Activated CD4-positive, alpha-beta T cell treated with anti-CD3 and anti-CD28 coated beads, Interleukin-2, amount 10 ng/mL, durations not matched to agents 7 days and 5 days (primary cell): ENCODE data around the gene ACY1. TPM values are rescaled to one million over a fixed set of nuclear protein-coding genes. Genes with fewer than 3 reads are reported as not detected.
"Not testable (repeated sequence)": the region's sequence is repeated elsewhere in the genome, so short reads cannot be mapped to it uniquely, and the experiment has no call there.

Source experiments
- CTCF ChIA-PET: fragments of 350-600 bp; sonication (Branson Sonifier 250); formaldehyde crosslinking; loops from one replicate; lab custom pipeline; 2021; ENCODE audit warnings: antibody characterized with exemption; lab: Charles Lee
- POLR2A ChIA-PET: fragments of 350-600 bp; sonication (Branson Sonifier 250); formaldehyde crosslinking; loops from one replicate; lab custom pipeline; 2021; ENCODE audit warnings: antibody characterized with exemption; lab: Charles Lee
- DNase-seq: peaks from one replicate; pipeline ENCODE4 v3.0.0-alpha.2; 2020
- H3K27ac Mint-ChIP-seq: one replicate; pipeline ENCODE4 v1.8.0; 2021; ENCODE audit warnings: mild to moderate bottlenecking, moderate library complexity, mixed read lengths
- H3K27me3 Mint-ChIP-seq: one replicate; pipeline ENCODE4 v1.8.0; 2021; ENCODE audit warnings: mixed read lengths
- H3K36me3 Mint-ChIP-seq: one replicate; pipeline ENCODE4 v1.8.0; 2021; ENCODE audit warnings: low read depth, mixed read lengths
- H3K4me1 Mint-ChIP-seq: one replicate; pipeline ENCODE4 v1.8.0; 2021; ENCODE audit warnings: mixed read lengths
- H3K4me3 Mint-ChIP-seq: one replicate; pipeline ENCODE4 v1.8.0; 2021; ENCODE audit warnings: mild to moderate bottlenecking, moderate library complexity, mixed read lengths
- H3K9me3 Mint-ChIP-seq: one replicate; pipeline ENCODE4 v1.8.0; 2021; ENCODE audit warnings: mixed read lengths
- total RNA-seq, 2 experiments: library from RNA; stranded (reverse); gene quantifications; one replicate each; pipeline ENCODE4 v1.2.3, GENCODE V29; 2021

The ACY1 gene
- total RNA-seq, 2 experiments from 2014 or later, result 16.5 to 19.4 TPM

DNA sequence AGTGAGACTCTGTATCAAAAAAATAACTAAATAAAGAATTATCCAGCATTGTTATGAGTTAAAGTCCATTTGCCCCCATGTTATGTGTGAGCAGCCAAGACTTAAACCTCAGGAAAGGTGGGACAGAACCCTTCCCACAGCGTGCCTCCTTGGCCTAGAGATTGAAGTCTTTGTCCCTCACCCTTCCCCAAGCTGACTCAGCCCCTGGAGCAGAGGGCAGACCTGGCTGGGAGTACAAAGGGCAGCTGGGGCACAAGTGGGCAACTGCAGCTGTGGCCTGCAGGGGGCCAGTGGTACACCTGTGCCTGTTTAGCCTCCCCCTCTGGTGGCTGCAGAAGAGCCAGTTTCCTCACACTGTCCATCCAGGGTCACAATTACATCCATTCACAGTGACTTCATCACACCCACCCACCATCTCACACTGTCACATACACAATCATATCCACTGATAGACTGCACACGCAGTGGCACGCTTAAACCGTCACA, 940 bp upstream of the ACY1 start:
- ChIA-PET POLR2A (interaction anchor here (1.2 to 2.0 kb wide), 2 partner anchors 8 to 13 kb away, joined by 5 to 7 read pairs; partner anchors contain the start of genes ABHD14B and RPL29), CTCF (interaction anchor here (0.5 to 3.8 kb wide), 18 partner anchors 9 to 430 kb away, joined by 3 to 61 read pairs (median 4); partner anchors contain the start of genes ABHD14A, ABHD14B, DUSP7 and RPL29)
- no peaks in the 10 kb centered on the region for H3K27me3 Mint-ChIP-seq
- H3K27ac Mint-ChIP-seq, result peak overlapping the region; percentile 88
- H3K36me3 Mint-ChIP-seq, result peaks cover 8% of the 10 kb centered on the region
- H3K4me3 Mint-ChIP-seq, result peak overlapping the region; percentile 91
- H3K9me3 Mint-ChIP-seq, result no peaks in the 10 kb centered on the region
- peak; percentile 38 for DNase-seq
- H3K4me1 Mint-ChIP-seq, result peaks cover 30% of the 10 kb centered on the region

DNA sequence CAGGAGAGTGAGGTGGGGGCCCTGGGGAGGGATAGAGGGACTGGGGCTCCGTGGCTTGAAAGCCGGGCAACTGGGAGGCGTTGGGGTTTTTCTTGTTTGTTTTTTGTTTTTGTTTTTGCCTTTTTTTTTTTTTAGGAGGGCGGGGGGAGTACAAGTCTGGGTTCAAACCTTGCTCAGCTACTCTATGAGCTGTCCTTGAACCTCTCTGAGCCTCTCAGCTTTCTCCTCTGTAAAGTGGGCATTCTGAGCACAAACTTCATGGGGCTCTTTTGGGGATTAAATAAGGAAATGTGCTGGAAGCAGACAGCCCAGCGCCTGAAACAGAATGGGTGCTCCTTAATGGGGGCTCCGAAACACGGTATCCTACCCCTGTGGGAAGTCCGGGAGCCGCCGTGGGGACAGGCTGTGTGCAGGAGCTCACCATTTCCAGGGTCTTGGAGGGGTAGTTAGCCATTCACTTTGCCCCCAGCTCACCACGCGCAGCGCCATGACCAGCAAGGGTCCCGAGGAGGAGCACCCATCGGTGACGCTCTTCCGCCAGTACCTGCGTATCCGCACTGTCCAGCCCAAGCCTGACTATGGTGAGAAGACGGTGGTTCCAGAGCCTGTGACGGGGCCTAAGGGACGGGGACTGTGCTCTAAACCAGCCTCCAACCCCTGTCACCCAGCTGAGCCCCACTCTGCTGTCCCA, 388 bp downstream of the ACY1 start:
- Mint-ChIP-seq H3K36me3 (peaks cover 8% of the 10 kb centered on the region), H3K4me3 (peak overlapping the region; percentile 91), H3K4me1 (peaks cover 29% of the 10 kb centered on the region), H3K9me3 (no peaks in the 10 kb centered on the region), H3K27me3 (no peaks in the 10 kb centered on the region), H3K27ac (peak overlapping the region; percentile 88)
- ChIA-PET POLR2A (interaction anchor here (0.7 to 2.0 kb wide), 4 partner anchors 10 to 225 kb away, joined by 3 to 10 read pairs (median 6); partner anchors contain the start of genes ABHD14B and RPL29), CTCF (interaction anchor here (0.7 to 3.8 kb wide), 12 partner anchors 8 to 1238 kb away, joined by 3 to 61 read pairs (median 5); partner anchors contain the start of genes ABHD14A, ABHD14B, DUSP7 and RPL29)
- no peak for DNase-seq

DNA sequence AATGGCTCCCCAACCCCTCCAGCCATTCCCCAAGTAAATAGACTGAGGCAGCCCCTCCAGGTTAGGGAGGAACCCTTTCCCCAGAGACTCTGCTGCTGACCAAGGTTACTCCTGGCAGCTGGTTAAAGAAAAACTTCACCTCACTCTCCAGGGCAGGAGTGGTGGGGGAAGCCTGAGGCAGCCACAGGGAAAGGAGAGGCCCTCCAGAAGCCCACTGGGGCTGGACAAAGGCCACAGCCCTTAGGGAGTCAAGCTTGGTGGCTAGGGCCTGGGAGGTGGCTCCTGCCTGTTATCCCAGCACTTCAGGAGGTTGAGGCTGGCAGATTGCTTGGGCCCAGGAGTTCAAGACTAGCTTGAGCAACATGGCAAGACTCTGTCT, 923 bp downstream of the ACY1 start:
- CTCF ChIA-PET, result interaction anchor here (0.7 to 3.8 kb wide), 7 partner anchors 11 to 436 kb away, joined by 3 to 61 read pairs (median 5); partner anchors contain the start of genes ABHD14A, ABHD14B, DUSP7 and PARP3
- Mint-ChIP-seq H3K36me3 (peaks cover 8% of the 10 kb centered on the region), H3K27me3 (no peaks in the 10 kb centered on the region), H3K27ac (peak overlapping the region; percentile 88), H3K4me3 (peak overlapping the region; percentile 91), H3K9me3 (no peaks in the 10 kb centered on the region), H3K4me1 (peaks cover 29% of the 10 kb centered on the region)
- DNase-seq, result no peak
- POLR2A ChIA-PET, result interaction anchor here (0.7 to 2.0 kb wide), 3 partner anchors 9 to 224 kb away, joined by 3 to 10 read pairs (median 7); partner anchors contain the start of gene RPL29

DNA sequence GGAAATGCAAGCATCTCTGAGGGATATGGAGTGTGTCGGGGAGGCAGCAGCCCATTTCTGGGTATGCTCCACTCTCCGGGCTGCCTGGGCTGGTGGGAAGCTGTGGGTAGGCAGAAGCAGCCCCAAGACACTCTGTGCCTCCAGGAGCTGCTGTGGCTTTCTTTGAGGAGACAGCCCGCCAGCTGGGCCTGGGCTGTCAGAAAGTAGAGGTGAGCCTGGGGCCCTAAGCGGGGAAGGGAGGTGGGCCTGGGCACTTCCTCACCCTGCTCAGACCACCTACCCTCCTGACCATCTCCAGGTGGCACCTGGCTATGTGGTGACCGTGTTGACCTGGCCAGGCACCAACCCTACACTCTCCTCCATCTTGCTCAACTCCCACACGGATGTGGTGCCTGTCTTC, 1.7 kb downstream of the ACY1 start:
- H3K9me3 Mint-ChIP-seq, result no peaks in the 10 kb centered on the region
- H3K36me3 Mint-ChIP-seq, result peaks cover 8% of the 10 kb centered on the region
- CTCF ChIA-PET, result interaction anchor here (0.6 to 3.8 kb wide), 5 partner anchors 11 to 462 kb away, joined by 3 to 61 read pairs (median 3); partner anchors contain the start of genes ABHD14A, ABHD14B, PARP3 and RPL29
- H3K27me3 Mint-ChIP-seq, result no peaks in the 10 kb centered on the region
- peak overlapping the region; percentile 20 for H3K4me3 Mint-ChIP-seq
- peak overlapping the region; percentile 62 for H3K27ac Mint-ChIP-seq
- DNase-seq, result no peak
- peaks cover 29% of the 10 kb centered on the region for H3K4me1 Mint-ChIP-seq
- POLR2A ChIA-PET, result no interaction called here

DNA sequence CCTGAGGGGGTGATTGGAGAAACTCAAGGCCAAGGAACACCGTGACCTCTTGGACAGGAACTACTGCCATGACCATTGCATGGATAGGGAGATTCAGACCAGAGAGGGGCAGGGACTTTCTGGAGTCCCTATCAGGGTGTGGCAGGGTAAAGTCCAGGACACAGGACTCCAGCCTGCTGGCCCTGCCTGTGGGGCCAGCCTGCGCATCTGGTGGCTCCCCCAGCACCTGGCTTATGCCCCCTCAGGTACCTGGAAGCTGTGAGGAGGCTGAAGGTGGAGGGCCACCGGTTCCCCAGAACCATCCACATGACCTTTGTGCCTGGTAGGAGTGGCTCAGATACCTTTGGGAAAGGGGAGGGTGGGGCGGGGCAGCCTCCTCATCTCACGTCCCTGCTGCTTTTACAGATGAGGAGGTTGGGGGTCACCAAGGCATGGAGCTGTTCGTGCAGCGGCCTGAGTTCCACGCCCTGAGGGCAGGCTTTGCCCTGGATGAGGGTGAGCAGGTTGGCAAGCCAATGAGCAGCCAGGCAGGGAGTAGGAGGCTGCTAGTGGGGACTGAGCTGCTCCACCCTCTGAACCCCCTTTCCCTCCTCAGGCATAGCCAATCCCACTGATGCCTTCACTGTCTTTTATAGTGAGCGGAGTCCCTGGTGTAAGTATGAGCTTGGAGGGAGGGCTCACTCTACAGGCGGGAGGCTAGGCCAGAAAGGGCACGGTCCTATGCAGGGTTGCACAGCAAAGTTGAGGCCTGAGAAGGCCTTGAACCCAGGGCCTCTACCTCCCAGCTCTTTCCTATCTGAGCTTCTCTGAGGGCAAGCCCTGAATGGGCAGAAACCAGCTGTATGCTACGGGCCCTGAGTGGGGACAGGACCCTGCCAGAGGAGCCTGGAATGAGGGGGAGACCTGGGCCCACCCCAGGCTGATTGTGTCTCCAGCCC, 2.9 kb downstream of the ACY1 start:
- Mint-ChIP-seq H3K4me3 (no peak overlapping the region), H3K9me3 (no peaks in the 10 kb centered on the region), H3K36me3 (peaks cover 8% of the 10 kb centered on the region), H3K27ac (peak overlapping the region; percentile 19), H3K27me3 (no peaks in the 10 kb centered on the region), H3K4me1 (peaks cover 27% of the 10 kb centered on the region)
- DNase-seq, result no peak
- ChIA-PET POLR2A (no interaction called here), CTCF (interaction anchor here (0.6 to 1.2 kb wide), 6 partner anchors 9 to 182 kb away, joined by 3 to 5 read pairs (median 4); partner anchors contain the start of gene RPL29)

DNA sequence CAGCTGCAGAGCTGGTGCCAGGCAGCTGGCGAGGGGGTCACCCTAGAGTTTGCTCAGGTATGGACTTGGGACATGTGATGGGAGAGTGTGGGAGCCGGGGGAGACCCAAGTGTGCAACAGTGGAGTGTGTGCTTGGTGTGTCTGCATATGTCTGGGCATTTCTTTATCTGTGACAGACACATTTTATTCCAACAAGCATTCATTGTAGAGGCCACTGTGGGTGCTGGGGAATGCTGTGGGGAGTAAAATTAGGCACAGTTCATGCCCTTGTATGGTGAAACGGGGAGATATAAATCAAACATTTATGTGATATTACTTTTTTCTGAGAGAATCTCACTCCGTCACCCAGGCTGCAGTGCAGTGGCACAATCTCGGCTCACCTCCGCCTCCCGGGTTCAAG, 4.2 kb downstream of the ACY1 start:
- DNase-seq, result no peak
- H3K9me3 Mint-ChIP-seq, result no peaks in the 10 kb centered on the region
- peaks cover 11% of the 10 kb centered on the region for H3K36me3 Mint-ChIP-seq
- peak overlapping the region; percentile 57 for H3K27ac Mint-ChIP-seq
- POLR2A ChIA-PET, result no interaction called here
- no peaks in the 10 kb centered on the region for H3K27me3 Mint-ChIP-seq
- no peak overlapping the region for H3K4me3 Mint-ChIP-seq
- CTCF ChIA-PET, result interaction anchor here (0.6 kb wide), 1 partner anchor 14 kb away, joined by 3 read pairs; the partner anchor contains the start of gene ABHD14B
- H3K4me1 Mint-ChIP-seq, result peaks cover 27% of the 10 kb centered on the region

DNA sequence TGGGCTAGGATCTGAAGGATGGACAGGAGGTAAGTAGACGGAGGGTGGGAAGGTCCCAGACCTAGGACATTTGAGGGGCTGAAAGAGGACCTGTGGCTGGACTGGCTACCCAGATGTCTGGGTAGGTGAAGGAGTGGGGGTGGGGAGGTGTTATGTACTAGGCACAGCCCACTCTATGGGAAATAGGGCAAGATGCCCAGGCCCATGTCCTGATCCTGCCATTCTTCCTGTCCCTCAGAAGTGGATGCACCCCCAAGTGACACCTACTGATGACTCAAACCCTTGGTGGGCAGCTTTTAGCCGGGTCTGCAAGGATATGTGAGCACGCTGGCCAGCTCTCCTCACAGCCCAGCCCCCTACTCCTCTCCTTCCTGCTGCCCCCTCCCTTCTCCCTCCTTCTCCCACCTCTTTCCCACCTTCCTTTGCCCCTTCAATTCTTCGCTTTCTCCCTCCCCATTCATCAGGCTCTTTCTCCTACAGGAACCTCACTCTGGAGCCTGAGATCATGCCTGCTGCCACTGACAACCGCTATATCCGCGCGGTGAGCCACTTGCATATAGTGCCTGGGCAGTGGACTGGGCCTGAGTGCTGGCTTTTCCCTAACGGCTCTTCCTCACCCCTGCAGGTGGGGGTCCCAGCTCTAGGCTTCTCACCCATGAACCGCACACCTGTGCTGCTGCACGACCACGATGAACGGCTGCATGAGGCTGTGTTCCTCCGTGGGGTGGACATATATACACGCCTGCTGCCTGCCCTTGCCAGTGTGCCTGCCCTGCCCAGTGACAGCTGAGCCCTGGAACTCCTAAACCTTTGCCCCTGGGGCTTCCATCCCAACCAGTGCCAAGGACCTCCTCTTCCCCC, 5.2 kb downstream of the ACY1 start:
- Mint-ChIP-seq H3K4me3 (no peak overlapping the region), H3K27me3 (no peaks in the 10 kb centered on the region), H3K9me3 (no peaks in the 10 kb centered on the region), H3K4me1 (peaks cover 26% of the 10 kb centered on the region), H3K36me3 (peaks cover 16% of the 10 kb centered on the region), H3K27ac (no peak overlapping the region)
- CTCF ChIA-PET, result no interaction called here
- no peak for DNase-seq
- POLR2A ChIA-PET, result interaction anchor here (0.6 kb wide), 1 partner anchor 1135 kb away, joined by 5 read pairs; no protein-coding TSS in a partner anchor

DNA sequence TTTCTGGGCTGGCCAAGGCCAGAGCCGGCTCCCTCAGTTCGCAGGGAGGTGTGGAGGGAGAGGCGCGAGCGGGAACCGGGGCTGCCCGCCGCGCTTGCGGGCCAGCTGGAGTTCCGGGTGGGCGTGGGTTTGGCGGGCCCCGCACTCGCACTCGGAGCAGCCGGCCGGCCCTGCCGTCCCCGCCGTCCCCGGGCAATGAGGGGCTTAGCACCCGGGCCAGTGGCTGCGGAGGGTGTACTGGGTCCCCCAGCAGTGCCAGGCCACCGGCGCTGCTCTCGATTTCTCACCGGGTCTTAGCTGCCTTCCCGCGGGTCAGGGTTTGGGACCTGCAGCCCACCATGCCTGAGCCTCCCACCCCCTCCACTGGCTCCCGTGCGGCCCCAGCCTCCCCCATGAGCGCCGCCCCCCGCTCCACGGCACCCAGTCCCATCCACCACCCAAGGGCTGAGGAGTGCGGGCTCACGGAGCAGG, 7.2 kb downstream of the ACY1 start:
- H3K36me3 Mint-ChIP-seq, result peaks cover 35% of the 10 kb centered on the region
- H3K4me1 Mint-ChIP-seq, result peaks cover 33% of the 10 kb centered on the region
- DNase-seq, POLR2A ChIA-PET, H3K27me3 Mint-ChIP-seq, H3K4me3 Mint-ChIP-seq, H3K27ac Mint-ChIP-seq, H3K9me3 Mint-ChIP-seq: not testable (repeated sequence)
- CTCF ChIA-PET, result interaction anchor here (1.2 to 3.1 kb wide), 3 partner anchors 8 to 16 kb away, joined by 3 to 15 read pairs (median 10); partner anchors contain the start of genes ABHD14A, ABHD14B and ACY1

DNA sequence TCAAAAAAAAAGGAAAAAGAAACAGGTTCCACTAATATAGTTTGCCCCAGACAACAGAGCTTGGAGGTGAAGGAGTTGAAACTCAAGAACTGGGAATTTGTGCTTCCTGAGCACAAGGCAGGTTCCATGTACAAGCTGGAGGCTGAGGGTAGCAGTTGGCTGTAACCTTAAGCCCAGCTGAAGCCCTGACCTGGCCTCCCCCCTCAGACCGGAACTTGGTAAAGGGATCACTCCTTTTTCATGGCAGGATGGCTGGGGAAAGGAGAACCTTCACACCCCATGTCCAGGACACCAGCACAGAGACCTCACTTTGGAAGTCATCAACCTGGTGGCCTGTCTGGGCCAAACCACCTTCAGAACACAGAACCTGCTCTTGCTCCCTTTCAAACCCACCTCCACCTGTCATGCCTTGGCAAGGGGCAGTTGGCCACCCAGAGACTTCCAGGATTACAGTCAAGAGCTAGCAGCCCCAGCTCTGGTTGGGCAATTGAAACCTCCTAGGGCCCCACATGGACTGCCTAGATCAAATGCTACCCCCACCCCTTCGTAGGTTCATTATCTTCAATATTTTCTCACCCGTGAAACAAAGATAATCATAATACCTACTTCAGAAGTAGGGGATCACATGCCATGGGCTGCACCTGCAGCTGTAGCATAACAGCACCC, 8.8 kb downstream of the ACY1 start:
- CTCF ChIA-PET, result interaction anchor here (0.6 to 3.1 kb wide), 8 partner anchors 9 to 490 kb away, joined by 3 to 15 read pairs (median 4); partner anchors contain the start of genes ABHD14A, ABHD14B and ACY1
- DNase-seq, result no peak
- Mint-ChIP-seq H3K4me3 (no peak overlapping the region), H3K27me3 (peaks cover 6% of the 10 kb centered on the region), H3K9me3 (no peaks in the 10 kb centered on the region), H3K36me3 (peaks cover 39% of the 10 kb centered on the region), H3K4me1 (peaks cover 42% of the 10 kb centered on the region), H3K27ac (peak overlapping the region; percentile 57)
- POLR2A ChIA-PET, result interaction anchor here (0.6 to 2.9 kb wide), 2 partner anchors 8 to 494 kb away, joined by 6 to 10 read pairs; partner anchors contain the start of gene ACY1

DNA sequence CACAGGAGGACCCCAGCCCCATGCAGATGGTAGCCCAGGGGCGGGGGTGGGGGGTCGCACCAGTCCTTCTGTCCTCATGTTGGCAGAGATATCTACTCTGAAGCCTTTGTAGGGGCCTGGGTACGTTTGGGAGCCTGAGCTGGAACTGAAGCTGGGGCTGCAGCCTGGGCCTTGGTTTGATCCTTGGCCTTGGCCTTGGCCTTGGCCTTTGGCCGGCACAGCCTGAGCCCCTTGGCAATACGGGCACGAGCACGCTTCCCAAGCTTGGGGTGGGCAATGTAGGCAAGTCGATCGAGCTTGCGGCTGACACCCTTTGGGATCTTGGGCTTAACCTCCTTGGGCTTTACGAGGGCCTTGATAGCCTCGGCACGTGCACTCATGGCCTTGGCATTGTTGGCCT, 10.3 kb downstream of the ACY1 start:
- ChIA-PET CTCF (interaction anchor here (0.6 kb wide), 1 partner anchor 82 kb away, joined by 4 read pairs; no protein-coding TSS in a partner anchor), POLR2A (interaction anchor here (2.9 kb wide), 1 partner anchor 10 kb away, joined by 10 read pairs; the partner anchor contains the start of gene ACY1)
- DNase-seq, H3K9me3 Mint-ChIP-seq, H3K27me3 Mint-ChIP-seq: not testable (repeated sequence)
- Mint-ChIP-seq H3K4me3 (peak overlapping the region; percentile 99), H3K36me3 (peaks cover 39% of the 10 kb centered on the region), H3K27ac (peak overlapping the region; percentile 60), H3K4me1 (peaks cover 42% of the 10 kb centered on the region)
